Measurements from ENCODE around the gene FABP2. TPM values are rescaled to one million over a fixed set of nuclear protein-coding genes. Genes with fewer than 3 reads are reported as not detected.

FABP2 gene
- polyA plus RNA-seq, 1 donor from 2014 or later, result not detected

GRCh38 chr4:119314356-119314755 lies 7.6 kb downstream of the FABP2 start:
- Histone ChIP-seq H3K9me3 (ENCODE audit: low read length) (no peaks in the 10 kb centered on the region), H4K20me1 (ENCODE audit: insufficient read depth) (no peaks in the 10 kb centered on the region), H3F3A (ENCODE audit: insufficient read depth, low read length, poor library complexity, severe bottlenecking) (no peaks in the 10 kb centered on the region), H3K27ac (ENCODE audit: low read length) (no peak overlapping the region), H3K9me2 (ENCODE audit: insufficient read depth, low read length) (no peaks in the 10 kb centered on the region), H3K4me2 (ENCODE audit: low read length) (no peak overlapping the region), H3K9ac (ENCODE audit: low read length) (no peak overlapping the region), H3K4me3 (ENCODE audit: low read length) (no peak overlapping the region), H3K27me3 (ENCODE audit: insufficient read depth, low read depth, low read length) (no peaks in the 10 kb centered on the region), H2AFZ (ENCODE audit: low read depth, low read length) (no peak overlapping the region), H3K36me3 (ENCODE audit: insufficient read depth, low read length) (no peaks in the 10 kb centered on the region), H3K79me2 (replicated peaks; ENCODE audit: insufficient read depth, low read length) (no peaks in the 10 kb centered on the region)
- TF ChIP-seq EZH2 (IDR thresholded peaks at IDR 0.05; ENCODE audit: borderline replicate concordance, insufficient read depth, low read length, poor library complexity, severe bottlenecking) (no peak), TAF1 (IDR thresholded peaks at IDR 0.05; ENCODE audit: low read depth) (no peak), CTCF (IDR thresholded peaks at IDR 0.05; ENCODE audit: poor library complexity, severe bottlenecking) (peak; percentile 71), SMC3 (conservative IDR thresholded peaks at IDR 0.05; ENCODE audit: poor library complexity) (peak; percentile 76), EP300 (conservative IDR thresholded peaks at IDR 0.05; ENCODE audit: poor library complexity, severe bottlenecking) (no peak), MXI1 (conservative IDR thresholded peaks at IDR 0.05; ENCODE audit: poor library complexity, severe bottlenecking) (no peak), RAD21 (conservative IDR thresholded peaks at IDR 0.05) (peak; percentile 78), POLR2AphosphoS5 (IDR thresholded peaks at IDR 0.05) (no peak)
- TF ChIP-seq, protein P1, sequence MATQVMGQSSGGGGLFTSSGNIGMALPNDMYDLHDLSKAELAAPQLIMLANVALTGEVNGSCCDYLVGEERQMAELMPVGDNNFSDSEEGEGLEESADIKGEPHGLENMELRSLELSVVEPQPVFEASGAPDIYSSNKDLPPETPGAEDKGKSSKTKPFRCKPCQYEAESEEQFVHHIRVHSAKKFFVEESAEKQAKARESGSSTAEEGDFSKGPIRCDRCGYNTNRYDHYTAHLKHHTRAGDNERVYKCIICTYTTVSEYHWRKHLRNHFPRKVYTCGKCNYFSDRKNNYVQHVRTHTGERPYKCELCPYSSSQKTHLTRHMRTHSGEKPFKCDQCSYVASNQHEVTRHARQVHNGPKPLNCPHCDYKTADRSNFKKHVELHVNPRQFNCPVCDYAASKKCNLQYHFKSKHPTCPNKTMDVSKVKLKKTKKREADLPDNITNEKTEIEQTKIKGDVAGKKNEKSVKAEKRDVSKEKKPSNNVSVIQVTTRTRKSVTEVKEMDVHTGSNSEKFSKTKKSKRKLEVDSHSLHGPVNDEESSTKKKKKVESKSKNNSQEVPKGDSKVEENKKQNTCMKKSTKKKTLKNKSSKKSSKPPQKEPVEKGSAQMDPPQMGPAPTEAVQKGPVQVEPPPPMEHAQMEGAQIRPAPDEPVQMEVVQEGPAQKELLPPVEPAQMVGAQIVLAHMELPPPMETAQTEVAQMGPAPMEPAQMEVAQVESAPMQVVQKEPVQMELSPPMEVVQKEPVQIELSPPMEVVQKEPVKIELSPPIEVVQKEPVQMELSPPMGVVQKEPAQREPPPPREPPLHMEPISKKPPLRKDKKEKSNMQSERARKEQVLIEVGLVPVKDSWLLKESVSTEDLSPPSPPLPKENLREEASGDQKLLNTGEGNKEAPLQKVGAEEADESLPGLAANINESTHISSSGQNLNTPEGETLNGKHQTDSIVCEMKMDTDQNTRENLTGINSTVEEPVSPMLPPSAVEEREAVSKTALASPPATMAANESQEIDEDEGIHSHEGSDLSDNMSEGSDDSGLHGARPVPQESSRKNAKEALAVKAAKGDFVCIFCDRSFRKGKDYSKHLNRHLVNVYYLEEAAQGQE (IDR thresholded peaks at IDR 0.05; ENCODE audit: borderline replicate concordance), result no peak

- Histone ChIP-seq H3K9ac (ENCODE audit: low read length) (no peak overlapping the region), H3K9me3 (ENCODE audit: low read length) (no peaks in the 10 kb centered on the region), H3K4me3 (ENCODE audit: low read length) (no peak overlapping the region), H3K79me2 (replicated peaks; ENCODE audit: insufficient read depth, low read length) (no peaks in the 10 kb centered on the region), H3F3A (ENCODE audit: insufficient read depth, low read length, poor library complexity, severe bottlenecking) (no peaks in the 10 kb centered on the region), H3K36me3 (ENCODE audit: insufficient read depth, low read length) (no peaks in the 10 kb centered on the region), H3K4me2 (ENCODE audit: low read length) (no peak overlapping the region), H3K27me3 (ENCODE audit: insufficient read depth, low read depth, low read length) (no peaks in the 10 kb centered on the region), H2AFZ (ENCODE audit: low read depth, low read length) (no peak overlapping the region), H3K9me2 (ENCODE audit: insufficient read depth, low read length) (no peaks in the 10 kb centered on the region), H3K27ac (ENCODE audit: low read length) (no peak overlapping the region), H4K20me1 (ENCODE audit: insufficient read depth) (no peaks in the 10 kb centered on the region)
- TF ChIP-seq EP300 (conservative IDR thresholded peaks at IDR 0.05; ENCODE audit: poor library complexity, severe bottlenecking) (no peak), TAF1 (IDR thresholded peaks at IDR 0.05; ENCODE audit: low read depth) (no peak), RAD21 (conservative IDR thresholded peaks at IDR 0.05) (no peak), SMC3 (conservative IDR thresholded peaks at IDR 0.05; ENCODE audit: poor library complexity) (no peak), MXI1 (conservative IDR thresholded peaks at IDR 0.05; ENCODE audit: poor library complexity, severe bottlenecking) (no peak), CTCF (IDR thresholded peaks at IDR 0.05; ENCODE audit: poor library complexity, severe bottlenecking) (no peak), EZH2 (IDR thresholded peaks at IDR 0.05; ENCODE audit: borderline replicate concordance, insufficient read depth, low read length, poor library complexity, severe bottlenecking) (no peak), POLR2AphosphoS5 (IDR thresholded peaks at IDR 0.05) (no peak)
- TF ChIP-seq, protein P1 (IDR thresholded peaks at IDR 0.05; ENCODE audit: borderline replicate concordance), result no peak
Measured at GRCh38 chr4:119313237-119313636, 8.7 kb downstream of the FABP2 start.
